ENCODE data around the gene PTGFRN.

Gene PTGFRN

DNA sequence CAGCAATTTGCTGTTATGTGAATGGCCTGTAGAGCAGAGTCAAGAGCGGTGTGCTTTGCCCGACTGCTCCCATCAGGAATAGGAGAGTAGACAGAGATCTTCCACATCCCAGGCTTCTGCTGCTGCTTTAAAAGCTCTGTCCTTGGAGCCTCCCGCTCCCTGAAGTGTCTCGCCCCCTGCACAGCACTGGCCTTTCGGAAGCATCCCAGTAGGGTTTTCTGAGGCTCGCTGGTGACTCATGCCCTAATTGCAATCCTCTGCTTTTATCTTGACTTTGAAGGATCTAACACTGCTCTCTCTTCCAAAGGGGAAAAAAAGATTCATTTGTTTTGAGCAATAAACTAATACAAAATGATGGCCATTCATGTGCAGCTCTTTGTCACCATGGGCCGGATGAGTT, 78.5 kb downstream of the PTGFRN start:
- no peak for TF ChIP-seq CTCF (IDR thresholded peaks at IDR 0.05)

- TF ChIP-seq CTCF (IDR thresholded peaks at IDR 0.05) = no peak
Measured at GRCh38 chr1:116988908-116989307, 79.2 kb downstream of the PTGFRN start.

GRCh38 chr1:116989835-116990234, 80.1 kb downstream of the PTGFRN start:
- TF ChIP-seq CTCF (IDR thresholded peaks at IDR 0.05) = no peak

DNA sequence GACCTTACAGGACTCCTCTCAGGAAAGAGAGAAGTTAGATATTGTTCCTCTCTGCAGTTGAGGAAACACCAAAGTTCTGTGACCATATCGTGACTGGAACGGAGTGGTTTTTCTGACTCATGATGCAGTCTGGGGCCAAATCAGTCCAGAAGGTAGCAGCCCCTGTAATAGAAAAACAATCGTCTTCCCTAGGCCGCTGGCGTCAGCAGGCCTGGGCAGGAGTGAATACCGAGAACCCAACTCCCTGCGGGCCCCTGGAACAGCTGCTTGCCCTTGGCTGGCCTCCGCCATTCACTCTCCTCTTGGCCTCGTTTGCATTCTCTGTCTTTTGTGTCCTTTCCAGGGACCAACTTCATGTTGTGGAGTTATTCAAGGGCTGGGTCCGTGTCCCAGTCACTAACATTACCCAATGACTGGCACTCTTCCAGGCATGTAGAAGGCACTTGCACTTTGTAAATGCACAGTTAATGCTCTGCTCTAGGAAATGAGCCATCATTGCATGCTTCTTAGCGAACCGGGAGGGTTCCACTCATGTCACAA, 81.0 kb downstream of the PTGFRN start:
- no peak for TF ChIP-seq CTCF (IDR thresholded peaks at IDR 0.05)

DNA sequence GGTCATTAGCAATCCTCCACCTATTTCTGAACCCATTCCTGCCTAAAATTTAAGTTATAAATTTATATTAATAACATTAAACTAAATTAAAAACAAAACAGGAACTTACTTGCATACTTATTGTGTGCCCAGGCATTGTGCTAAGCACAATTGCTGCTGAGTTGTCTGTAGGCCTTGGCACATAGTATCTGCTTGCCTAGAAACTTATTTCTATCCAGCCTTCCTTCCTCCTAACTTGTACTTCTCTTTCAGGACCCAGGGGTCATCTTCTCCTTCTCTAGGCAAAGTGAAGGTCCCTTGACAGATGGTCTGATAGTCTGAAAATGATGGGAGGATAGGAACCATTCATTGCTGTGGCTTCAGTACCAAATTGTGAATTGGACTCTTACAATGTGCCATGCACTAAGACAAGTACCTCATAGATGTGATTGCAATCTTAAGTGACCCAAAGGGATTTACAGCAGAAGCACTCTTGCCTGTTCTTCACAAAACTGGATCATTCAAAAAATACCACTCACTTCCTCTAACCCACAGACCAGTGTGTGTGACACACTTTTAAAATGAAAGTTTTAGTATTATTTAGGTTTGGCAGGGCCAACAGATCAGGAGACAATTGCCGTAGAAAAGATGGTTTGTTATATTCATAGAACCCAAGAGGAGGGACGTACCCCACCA, 81.6 kb downstream of the PTGFRN start:
- no peak for TF ChIP-seq CTCF (IDR thresholded peaks at IDR 0.05)

GRCh38 chr1:116991918-116992317, 82.2 kb downstream of the PTGFRN start:
- no peak for TF ChIP-seq CTCF (IDR thresholded peaks at IDR 0.05)

- no peak for TF ChIP-seq CTCF (IDR thresholded peaks at IDR 0.05)
Measured at GRCh38 chr1:116993286-116993685, 83.6 kb downstream of the PTGFRN start.

GRCh38 chr1:116994411-116994810, 84.7 kb downstream of the PTGFRN start:
- TF ChIP-seq CTCF (IDR thresholded peaks at IDR 0.05) = no peak
